HG02763 (cell line): ENCODE measurements around the gene PEX16.
A peak's percentile ranks its signal among the peaks of the same experiment; 100 is the strongest.

Experiments used
- ATAC-seq: cut with Tn5 transposase; IDR thresholded peaks from one replicate; pipeline ENCODE4 v1.9.1; 2021; ENCODE audit warnings: mild to moderate bottlenecking, moderate library complexity; ENCODE audit not compliant: unreplicated experiment

The PEX16 gene

DNA sequence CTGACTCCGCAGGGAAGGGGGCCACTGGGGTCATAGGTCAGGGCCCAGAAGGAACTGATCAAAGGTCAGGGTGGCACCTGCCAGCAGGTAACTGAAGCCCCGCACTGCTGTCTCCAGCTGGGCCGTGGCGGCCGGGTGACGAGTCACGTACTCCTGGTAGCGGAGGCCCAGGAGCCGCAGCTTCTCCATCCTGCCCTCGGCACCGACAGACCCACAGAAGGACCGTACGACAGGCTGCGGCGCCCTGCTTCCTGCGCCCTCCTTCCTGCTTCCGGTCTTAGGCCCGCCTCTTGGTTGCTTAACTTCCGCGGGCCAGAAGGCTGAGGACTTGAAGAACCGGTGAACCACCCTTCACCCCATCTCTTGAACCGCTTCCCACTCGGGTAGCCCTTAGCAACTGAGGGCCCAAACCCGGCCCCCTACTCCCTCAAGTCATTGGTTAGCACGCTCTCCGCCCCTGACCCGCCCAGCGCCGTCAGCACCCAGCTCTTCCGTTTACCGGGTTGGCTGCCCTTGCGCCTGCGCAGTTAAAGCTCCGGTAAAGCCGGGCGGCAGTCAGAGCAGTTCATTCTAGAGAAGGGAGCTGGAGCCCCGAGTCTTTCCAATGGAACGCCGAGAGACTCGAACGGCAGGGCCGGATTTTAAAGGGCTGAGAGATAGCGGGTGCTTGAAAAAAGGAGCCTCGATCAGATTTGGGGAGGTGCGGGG lies at the start of gene PEX16:
PEX16 (minus strand) TSS at position 255 of the 708 bp plus-strand sequence; CDS start at position 189, 66 bp downstream.
- peak; percentile 87 for ATAC-seq

DNA sequence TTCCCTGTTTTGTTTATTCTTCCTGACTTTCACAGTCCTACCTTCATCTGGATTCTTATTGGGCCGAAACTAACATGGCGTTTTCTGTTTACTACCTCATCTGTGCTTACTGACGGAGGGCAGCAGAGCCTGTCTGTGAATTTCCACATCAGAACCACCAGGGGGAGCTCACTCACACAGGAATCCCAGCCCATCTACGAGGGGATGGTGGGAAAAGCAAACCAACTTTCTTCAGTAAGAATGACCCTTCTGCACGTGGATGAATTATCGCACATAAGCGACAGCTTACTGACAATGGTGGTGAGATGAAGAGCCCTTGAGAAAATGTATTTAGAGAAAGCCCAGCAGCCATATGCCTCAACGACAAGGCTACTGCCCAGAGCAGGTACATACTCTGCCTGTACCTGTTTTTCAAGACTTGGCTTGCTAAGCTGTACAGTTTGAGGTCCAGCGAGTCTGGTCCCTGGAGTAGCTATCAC lies 47.3 kb upstream of the PEX16 start:
- no peak for ATAC-seq

DNA sequence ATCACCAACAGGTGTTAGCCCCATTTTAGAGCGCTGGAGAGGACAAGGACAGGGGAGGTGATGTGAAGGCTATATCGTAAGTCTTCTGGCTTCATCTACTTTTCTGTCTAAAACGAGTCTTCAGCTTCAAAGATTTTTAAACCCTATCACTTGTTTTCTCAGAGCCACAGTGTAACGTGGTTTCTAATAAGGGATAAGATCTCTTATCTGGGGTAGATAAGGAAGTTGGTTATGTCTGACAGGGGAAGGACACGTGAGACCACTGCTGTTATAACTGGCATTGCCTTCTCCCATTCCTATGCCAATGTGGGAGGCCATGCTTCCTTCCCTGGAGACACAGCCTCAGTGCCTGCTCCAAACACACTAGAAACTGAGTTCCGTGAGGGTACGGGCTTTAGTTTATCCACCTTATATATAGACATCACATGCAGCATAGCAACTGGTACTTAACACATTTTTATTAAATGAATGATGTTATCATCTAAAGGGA lies 44.1 kb upstream of the PEX16 start:
- ATAC-seq, result no peak

DNA sequence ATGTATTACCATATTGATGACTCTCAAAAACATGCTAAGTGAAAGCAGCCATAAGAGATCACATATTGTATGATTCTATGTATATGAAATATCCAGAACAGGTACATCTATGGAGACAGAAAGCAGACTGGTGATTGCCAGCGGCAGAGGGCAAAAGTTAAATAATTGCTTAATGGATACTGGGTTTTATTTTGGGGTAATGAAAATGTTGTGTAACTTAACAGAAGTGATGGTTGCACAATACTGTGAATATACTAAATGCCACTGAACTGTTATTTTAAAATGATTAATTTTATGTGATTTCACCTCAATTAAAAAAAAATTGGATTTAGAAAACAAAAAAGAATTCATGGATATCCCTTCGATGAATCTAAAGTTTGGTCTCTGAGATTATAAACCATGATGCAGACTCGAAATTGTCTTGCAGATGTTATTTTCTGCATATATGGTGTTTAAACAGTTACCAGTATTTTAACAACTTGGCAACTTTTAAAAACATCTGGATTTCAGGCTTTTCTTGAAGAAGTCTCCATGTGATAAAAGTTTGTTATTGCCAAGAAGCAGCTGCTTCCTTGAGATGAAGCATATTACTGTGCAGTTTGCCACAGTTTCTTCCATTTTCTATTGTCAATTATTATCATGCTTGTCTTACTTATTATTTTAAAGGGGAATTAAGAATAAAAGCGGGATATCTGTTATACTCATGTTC lies 42.9 kb upstream of the PEX16 start:
- ATAC-seq, result no peak

DNA sequence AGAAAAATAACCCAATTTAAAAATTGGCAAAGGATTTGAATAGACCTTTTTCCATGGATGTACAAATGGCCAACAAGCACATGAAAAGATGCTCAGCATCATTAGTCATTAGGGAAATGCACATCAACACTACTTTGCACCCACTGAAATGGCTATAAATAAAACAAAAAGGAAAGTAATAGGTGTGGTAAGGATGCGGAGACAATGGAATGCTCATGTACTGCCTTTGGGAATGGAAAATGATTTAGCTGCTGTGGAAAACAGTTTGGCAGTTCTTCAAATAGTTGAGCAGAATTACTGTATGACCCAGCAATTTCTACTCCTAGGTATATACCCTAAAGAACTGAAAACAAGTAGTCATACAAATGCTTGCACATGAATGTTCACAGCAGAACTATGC lies 42.2 kb upstream of the PEX16 start:
- no peak for ATAC-seq

DNA sequence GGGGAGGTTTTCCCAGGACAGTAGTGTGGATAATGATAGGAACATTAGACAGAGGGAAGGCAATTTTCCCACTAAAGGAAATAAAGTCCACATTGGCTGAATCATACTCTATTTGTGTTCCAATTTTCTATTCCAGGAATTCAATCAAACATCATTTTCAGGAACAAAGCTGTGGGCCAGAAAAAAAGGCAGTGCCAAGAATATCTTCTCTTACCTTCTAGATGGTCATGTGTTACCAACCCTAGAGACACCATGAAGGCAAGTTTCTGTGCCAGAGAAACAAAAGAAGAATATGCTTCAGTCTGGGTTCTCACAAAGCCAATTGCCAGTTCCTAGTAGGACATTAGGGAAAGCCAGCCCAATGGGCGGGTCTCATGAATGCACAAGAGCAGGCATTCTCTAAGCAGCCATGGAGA lies 32.3 kb upstream of the PEX16 start:
- ATAC-seq, result no peak

DNA sequence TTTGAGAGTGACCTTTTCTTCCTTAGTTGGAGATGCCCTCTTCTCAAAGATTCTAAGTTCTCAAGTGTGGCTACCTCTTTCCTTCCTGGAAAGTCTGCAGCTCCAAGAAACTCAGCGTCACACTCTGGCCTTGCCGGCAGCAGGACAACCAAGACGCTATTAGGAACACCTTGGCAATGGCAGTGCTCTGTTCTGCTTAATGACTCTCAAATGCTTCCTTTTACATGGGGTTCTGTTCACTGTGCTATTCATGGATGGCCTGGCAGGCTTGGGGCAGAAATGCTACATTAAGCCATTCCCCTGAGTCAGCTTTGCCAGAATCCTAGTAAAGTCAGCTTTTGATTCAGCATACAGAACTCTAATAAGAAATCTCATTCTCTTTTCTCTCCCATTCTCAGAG lies 30.7 kb upstream of the PEX16 start:
- ATAC-seq, result no peak

DNA sequence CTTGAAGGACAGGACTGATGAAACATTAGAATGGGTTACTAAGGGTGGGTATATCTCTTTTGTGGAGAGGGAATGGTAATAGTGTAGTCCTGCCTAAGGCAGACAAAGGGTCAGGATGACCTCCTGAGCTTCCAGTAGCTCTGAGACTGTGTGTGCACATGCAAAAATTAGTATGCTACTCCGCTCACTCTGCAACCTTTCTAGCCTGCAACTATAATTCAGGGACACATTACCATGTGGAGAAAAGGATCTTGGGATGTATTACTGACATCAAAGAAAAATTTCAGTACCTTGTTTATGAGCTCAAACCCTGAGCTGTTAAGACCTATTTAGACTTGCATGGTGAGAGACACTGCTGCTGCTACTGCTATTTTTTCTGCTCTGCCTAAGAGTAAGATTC lies 30.2 kb upstream of the PEX16 start:
- ATAC-seq, result no peak

DNA sequence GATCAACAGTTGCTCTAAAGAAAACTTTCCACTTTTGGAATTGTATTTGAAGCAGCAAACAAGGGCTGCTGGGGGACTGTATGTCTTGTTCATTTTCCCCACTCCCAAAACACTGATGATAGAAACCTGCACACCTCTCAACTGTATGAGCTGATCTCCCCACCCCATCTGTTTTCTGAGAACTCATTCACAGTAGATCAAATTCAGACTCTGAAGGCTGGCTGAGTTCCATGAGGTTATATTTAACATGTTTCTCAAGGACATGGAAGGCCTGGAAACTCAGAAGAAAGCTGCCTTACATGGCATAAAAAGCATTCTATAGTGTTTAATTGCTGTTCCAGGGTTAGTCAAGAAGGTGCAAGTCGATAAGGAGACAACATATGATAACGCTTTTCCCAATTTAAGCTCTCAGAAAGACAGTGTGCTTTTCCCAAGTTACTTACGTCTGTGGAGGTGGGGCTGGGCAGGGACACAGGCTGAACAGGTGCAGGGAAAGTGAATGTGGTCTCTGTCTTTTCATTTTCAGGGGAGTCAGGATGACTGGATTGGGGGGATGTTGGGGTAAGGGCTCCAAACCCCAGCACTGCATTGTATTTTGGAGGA lies 27.8 kb upstream of the PEX16 start:
- no peak for ATAC-seq

DNA sequence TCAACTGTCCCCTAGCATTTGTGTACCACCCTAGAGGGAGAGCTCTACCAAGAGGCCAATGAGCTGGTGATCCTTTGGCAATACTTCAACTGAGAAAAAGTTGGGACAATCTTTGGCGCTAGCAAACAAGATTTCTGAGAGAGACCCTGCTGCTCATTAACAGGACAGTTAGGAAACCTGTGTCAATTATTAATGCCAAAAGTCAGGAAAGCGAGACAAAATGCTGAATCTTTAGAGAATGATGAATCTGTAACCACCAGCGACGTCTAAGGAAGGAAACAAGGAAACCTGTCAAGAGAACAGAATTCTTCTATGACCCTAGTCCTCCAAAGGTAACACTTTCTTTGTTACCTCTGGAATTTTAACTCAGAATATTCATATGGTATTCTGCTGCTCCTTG lies 24.7 kb upstream of the PEX16 start:
- no peak for ATAC-seq

DNA sequence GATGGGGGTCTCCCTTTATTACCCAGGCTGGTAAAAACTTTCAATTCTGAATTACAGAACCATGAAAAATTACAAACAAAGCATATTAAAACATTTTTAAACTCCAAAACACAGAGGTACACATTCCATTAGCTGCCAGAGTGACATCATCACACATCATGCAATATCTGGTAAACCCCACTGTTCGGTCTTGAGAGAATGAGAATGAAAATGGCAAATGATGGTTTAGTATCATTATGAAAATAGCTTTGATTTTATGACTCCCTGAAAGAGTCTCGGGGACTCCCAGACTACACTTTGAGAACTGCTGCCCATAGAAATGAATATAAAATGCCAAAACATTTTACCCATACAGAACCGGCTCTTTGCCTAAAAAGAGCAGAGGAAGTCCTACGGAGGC lies 23.6 kb upstream of the PEX16 start:
- no peak for ATAC-seq

DNA sequence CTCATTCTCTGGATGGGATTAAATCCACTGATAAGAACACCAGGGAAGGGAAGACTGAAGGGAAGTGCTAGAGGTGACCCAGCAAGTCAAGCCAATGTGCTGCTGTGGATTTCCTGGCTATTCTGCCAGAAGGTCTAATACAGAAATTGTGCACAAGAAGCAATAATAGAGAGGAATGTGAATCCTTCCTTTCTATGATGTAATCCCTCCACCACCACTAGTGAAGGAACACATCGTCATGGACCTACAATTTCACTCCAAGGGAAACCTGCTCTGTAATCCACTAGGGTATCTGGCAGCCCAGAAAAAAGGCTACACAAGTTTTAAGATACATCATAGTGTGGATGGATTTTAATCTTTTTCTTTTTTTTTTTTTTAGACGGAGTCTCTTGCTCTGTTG lies 22.2 kb upstream of the PEX16 start:
- no peak for ATAC-seq

DNA sequence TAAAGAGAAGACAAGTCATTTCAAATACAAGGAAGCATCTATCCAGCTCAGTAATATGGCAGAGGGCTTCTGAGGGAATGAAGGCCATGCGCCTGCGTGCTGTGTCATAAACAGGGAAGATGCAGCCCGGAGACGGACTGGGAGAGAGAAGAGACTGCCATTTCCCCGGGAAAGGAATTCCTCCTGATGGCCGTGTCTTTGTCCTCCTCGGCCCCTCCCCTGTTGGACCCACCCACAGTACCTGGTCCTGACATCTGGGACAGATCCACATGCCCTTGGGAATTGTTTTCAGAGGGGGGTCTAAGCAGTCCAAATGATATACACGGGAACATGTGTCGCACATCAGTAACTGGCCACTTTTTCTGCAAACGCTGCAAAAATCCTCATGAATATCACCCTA lies 20.2 kb upstream of the PEX16 start:
- no peak for ATAC-seq

DNA sequence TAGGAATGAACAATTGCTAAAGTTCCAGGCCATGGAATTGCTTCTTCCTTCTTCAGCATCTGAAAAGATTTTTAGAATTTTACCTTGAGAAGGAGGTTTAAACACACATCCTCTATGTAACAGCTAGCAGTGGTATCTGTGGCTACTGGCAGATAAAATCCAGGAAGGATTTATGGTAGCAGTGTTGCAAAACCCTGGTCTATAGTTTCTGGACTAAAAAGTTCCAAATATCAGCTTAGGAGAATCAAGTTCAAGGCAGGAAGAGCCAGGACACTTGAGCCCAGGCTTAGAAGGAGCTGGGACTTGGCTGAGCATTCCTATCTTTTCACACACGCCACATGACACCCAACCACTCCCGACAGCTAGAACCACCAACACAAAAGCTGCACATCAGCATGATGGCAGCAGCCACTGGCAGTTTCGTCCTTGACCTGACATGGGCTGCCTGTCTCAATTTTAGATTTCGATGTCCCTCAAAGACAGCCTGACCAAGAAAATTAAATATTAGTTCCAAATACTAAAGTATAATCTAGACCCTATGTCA lies 18.9 kb upstream of the PEX16 start:
- ATAC-seq, result no peak

DNA sequence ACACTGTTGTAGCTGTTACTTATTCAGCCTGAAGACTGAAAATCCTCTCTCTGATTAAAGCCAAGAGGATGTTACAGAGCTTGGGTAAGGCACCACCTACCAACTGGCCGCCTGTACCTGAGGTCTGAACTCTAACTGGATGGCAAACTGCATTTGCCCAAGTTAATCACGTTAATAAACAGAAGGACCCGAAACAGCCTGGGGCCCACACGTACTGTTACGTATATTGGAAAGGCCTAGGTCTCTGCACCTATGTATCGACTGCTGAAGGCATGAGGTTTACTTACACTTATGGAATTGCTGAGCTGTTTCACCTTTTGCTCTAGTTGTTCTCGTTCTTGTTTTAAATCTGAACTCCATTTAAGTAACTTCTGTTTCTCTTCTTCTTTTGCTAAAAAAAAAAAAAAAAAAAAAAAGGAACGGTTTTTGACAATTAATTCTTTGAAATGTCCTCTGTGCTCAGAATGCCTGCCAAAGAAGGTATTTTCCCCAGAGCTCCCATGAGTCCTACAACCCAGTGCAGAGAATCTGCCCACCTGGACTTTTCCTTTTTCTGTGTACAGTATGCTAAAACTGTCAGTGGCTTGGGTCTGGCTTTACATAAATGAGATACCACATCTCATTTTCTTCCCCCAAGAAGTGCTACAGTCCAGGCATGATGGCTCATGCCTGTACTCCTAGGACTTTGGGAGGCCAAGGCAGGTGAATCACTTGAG lies 17.8 kb upstream of the PEX16 start:
- no peak for ATAC-seq

DNA sequence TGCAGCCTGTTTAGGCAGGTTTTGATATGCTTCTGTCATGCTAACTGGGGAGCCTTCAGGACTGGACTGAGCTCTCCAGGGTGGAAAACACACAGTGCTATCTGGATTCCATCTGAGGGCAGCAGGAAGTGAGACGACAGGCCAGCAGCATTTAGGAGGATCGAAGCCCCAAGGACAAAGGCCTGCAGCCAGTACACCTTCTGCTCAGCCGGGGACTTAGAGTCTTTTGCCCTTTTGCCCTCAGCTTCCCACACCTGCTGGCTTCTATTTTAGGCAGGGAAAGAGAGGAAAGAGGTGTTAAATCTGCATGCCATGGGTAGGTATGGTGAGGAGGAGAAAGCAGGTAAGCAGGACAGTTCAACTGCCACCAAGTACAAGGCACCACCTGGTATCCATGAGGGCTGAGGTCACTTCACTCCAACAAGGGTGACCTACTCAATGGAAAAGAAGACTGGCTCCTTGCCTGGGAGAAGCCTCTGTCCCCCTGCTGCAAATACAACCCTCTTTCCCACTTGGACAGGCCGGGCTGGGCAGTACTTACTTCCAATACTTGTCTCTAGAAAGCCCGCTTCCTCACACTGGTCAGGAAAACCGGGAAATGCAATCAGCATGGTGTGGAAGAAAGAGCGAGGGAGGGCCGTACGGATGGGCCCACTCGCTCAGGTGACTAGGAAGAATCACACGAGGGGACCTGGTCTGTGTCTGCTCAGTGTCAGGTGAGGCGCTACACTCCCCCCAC lies 17.1 kb upstream of the PEX16 start:
- no peak for ATAC-seq

DNA sequence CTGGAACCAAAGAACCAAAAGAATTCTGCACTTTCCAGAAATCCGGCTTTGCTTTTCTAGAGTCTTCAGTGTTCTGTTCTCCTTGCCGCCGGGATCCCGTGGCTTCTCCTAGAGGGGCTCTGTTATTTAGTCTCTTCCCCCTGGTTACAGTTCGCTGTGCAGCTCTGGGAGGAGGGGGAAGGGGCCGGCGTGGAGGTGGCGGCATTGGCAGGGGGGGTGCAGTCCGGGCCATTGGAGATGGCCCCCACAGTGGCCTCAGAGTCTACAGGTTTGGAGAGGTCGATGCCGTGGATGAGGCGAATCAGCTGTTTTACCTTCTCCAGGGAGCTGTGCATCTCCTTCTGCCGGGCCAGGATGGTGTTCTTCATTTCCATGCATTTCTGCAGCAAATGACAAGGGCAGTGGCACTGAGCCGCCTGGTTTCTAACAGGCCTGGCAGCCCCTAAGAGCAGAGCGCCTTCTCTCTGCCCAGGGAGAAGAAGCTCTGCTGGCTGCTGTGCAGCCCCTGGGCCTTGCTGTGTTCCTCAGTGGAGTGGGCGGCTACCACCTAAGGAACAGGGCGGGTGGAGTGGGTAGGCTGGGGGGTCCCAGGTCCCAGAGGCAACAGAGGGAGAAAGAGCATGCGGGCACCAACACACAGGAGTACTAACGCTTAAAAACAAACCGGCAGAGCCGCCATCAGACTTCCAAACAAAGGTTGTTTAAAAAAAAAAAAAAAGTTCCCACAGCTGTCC lies 16.3 kb upstream of the PEX16 start:
- ATAC-seq, result no peak

DNA sequence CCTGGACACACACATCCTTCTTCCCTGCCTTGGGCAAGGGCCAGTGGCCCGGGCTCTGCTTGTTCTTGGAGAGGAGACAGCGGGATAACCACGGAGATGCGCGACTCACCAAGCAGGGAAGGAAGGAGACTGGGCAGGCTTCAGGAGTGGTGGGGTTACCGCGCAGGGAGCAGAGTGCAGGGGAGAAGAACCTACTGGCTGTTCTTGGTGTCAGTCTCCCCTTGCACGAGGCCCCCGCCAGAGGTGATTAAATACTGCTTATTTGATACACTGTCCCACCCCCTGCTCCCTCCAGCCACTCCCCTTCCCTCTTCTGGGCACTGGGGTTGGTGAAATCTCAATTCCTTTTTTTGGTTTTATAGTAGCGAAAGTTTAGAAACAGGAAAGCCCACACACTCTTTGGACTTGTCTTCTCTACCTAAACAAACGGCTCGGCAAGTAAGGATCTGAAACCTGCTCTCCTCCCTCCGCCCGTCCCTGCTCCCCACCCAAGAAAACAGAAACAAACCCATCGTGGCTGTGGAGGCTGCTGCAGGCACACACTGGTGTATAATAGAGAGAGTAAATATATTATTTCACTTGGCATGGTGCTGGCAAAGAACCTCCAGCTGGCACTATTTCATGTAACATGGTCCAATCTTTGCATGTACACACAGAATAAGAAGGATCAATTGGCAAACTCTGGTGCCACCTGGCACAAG lies 15.6 kb upstream of the PEX16 start:
- ATAC-seq, result no peak

DNA sequence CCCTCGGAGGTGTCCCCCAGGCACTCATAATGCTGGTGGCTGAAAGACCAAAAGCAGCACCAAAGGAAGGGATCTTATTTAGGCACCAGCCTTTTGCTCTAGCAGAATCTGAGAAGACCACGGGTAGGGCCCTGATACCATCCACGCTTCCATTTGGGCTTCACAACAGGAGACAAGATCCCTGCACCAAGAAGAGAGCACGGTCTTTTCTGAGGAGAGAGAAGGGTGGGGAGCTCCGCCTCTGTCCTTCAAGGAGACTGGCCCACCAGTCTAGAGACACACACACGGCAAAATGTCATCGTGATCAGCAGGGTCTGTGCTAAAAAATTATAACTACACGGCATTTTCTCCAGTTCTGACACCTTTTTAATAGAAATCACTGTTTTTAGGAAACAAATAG lies 14.5 kb upstream of the PEX16 start:
- ATAC-seq, result no peak
